UCSD-AML1 (cell line): ENCODE data around the gene CABP7.
"Not testable (repeated sequence)": the region's sequence is repeated elsewhere in the genome, so short reads cannot be mapped to it uniquely, and the experiment has no call there.

ENCODE experiments used
- DNase-seq: peaks from one replicate; lab custom pipeline; 2025; ENCODE audit not compliant: unreplicated experiment; lab: John Stamatoyannopoulos, UW

CABP7 gene

DNA sequence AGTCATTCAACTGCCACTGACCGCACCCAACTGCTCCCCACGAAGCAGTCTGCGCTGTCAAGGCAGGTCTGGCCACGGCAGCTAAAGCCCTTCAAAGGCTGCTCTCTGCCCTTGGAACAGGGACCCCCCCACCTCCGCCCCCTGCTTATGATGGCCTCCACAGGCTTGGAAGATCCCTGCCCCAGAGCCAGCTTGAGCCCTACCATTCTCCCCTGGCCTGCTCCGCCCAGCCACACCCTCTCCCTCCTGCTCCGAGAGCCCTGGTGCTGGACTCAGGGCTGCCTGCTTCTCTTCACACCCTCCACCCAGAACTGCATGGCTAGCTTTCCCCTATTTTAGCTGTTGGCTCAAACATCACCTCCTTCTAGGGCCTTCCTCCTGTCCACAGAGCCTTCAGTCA, 28.0 kb downstream of the CABP7 start:
- no peak for DNase-seq

- DNase-seq, result no peak
Measured at GRCh38 chr22:29748248-29748893, 28.6 kb downstream of the CABP7 start.

DNA sequence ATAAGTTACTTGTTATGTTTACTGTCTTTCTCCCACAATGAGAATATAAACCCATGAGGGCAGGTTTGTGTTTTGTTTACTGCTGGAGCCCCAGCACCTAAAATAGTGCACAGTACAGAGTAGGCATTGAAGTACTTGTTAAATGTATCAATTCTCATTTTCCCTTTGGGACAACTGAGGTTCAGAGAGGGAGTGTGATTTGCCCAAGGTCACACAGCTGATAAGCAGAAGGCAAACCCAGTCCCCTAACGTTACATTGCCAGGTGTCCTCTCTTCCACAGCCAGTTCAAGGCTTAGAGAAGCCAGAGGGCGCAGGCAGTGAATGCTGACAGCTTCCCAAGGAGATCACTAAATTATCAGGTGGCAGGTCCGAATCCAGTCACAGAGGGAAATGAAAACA, 30.2 kb downstream of the CABP7 start:
- no peak for DNase-seq

DNA sequence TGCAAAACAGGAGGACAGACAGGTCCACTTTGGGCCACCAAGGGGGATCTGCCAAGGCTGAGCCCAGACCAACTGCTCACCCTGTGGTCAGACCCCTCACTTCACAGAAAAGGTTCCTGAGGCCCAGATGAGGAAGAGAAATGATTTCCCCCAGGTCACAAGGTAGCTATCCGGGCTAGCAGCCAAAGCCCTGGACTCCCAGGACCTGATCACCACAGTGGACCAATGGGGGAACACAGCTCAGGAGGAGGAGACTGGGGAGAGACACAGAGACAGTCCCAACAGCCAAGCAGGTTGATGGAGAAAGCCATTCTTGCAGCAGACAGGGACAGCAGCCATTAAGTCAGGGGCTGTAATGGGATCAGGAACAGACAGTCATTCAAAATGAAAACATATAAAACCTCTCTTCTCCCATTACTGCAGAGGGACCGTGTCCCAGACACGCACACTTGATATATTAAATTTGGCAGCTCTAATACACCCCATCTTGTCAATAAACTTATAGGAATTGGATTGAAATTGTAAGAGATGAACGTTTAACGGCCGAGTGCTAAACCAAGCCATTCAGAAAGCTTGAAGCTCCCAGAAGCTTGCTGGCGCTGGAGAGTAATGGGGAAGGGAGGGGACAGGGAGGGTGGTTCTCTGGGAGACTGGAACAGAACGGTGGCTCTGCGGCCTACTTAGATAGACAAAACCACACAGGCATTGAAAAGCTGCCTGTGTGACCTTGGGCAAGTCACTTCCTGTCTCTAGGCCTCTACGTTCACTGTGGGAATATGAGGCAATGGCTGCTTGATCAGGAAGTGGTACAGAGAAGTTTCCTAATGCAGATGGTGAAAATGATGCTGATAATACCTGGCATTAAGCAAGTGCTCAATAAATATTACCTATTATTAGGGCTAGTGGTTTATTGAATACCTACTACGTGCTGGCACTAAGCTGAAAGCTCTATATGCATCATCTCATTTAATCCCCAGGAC, 31.0 kb downstream of the CABP7 start:
- DNase-seq, result peak; percentile 57

DNA sequence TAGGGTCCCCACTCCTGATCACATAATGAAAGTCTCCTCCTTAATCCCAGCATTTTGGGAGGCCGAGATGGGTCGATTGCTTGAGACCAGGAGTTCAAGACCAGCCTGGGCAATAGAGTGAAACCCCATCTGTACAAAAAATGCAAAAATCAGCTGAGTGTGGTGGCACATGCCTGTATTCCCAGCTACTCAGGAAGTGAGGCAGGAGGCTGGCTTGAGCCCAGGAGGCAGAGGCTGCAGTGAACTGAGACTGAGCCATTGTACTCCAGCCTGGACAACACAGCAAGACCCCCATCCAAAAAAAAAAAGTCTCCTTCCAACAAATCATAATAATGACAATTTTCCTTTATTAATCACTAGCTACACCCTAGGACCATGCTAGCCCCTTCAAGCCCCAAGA, 31.9 kb downstream of the CABP7 start:
- no peak for DNase-seq

- no peak for DNase-seq
Measured at GRCh38 chr22:29753808-29754657, 34.2 kb downstream of the CABP7 start.

DNA sequence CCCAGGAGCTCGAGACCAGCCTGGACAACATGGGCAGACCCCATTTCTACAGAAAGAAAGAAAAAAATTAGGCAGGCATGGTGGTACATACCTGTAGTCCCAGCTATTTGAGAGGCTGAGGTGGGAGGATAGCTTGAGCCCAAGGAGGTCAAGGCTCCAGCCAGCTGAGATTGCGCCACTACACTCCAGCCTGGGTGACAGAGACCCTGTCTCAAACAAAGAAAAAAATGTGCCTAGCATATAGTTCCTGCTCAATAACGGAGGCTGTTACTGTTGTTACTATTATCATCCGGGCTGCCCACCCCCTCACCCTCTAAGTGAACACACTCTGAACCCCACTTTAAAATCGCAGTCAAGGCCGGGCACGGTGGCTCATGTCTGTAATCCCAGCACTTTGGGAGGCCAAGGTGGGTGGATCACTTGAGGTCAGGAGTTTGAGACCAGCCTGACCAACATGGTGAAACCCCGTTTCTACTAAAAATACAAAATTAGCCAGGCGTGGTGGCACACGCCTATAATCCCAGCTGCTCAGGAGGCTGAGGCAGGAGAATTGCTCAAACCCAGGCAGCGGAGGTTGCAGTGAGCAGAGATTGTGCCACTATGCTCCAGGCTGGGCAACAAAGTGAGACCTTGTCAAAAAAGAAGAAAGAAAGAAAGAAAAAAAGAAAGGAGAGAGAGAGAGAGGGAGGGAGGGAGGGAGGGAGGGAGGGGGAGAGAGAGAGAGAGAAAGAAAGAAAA, 35.0 kb downstream of the CABP7 start:
- not testable (repeated sequence) for DNase-seq

- DNase-seq, result no peak
Measured at GRCh38 chr22:29755889-29756288, 36.1 kb downstream of the CABP7 start.

DNA sequence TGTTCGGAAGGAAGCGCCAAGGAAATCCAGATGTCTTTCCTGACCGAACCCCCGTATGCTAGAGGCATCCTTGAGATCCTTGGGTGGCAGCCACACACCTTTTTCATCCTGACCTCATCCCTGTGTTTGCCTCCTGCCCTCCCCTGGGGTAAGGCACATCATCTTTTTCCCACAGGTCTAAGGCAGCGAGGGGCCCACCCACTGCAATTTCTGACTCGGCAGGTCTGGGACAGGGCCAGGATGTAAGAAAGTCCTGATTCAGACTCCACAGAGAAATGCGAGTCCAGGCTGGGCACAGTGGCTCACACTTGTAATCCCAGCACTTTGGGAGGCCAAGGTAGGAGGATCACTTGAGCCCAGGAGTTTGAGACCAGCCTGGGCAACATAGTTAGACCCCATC, 36.5 kb downstream of the CABP7 start:
- DNase-seq, result no peak

DNA sequence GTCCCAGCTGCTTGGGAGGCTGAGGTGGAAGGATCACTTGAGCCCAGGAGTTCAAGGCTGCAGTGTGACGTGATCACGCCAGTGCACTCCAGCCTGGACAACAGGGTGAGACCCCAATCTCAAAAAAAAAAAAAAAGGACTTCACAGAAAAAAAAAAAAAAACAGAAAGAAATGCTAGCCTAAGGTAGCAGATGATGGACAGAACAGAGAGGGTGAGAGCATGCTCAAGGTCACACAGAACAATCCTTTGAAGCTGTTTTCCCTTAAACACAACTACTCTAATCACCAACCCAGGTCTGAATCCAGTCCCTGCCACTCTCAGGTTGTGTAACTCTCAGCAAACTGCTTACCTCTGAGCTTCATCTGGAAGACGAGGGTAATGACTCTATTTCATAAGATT, 37.3 kb downstream of the CABP7 start:
- no peak for DNase-seq

DNA sequence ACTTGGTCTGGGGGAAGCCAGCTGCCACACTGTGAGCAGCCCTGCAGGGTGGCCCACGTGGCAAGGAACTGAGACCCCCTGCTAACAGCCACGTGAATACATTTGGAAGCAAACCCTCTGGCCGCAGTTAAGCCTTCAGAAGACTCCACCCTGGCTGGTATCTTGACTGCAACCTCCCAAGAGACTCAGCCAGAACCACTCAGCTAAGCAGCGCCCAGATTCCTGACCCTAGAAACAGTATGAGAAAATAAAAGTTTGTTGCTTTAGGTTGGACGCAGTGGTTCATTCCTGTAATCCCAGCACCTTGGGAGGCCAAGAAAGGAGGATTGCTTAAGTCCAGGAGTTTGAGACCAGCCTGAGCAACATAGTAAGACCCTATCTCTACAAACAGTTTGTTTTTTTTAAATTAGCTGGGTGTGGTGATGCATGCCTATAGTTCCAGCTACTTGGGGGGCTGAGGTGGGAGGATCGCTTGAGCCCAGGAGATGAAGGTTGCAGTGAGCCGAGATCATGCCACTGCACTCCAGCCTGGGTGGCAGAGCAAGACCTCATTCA, 38.3 kb downstream of the CABP7 start:
- DNase-seq, result no peak

DNA sequence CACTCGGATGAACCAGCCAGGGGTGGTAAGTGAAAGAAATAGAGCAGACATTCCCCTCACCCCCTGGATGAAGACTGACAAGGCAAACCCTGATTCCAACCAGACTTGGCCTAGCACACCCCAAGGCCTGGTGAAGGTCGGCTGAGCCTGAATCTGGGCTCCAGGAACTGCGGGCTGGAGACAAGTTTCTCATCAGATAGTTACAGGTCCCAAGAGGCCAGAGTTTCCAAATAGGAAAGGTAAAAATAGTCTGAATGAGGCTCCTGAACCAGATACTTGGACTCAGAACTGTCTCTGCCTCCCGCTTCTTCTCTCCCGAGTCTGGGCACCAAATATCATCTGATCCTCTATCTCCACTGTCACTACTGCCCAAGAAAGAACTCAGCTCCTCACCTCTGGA, 39.2 kb downstream of the CABP7 start:
- DNase-seq, result no peak

DNA sequence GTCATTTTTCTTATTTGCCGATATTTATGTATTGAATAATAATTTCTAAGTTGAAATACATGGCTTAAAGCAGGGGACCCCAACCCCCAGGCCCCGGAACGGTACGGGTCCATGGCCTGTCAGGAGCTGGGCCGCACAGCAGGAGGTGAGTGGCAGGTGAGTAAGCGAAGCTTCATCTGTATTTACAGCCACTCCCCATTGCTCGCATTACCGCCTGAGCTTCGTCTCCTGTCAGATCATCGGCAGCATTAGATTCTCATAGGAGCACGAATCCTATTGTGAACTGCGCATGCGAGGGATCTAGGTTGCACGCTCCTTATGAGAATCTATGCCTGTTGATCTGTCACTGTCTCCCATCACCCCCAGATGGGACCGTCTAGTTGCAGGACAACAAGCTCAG, 42.5 kb downstream of the CABP7 start:
- no peak for DNase-seq

DNA sequence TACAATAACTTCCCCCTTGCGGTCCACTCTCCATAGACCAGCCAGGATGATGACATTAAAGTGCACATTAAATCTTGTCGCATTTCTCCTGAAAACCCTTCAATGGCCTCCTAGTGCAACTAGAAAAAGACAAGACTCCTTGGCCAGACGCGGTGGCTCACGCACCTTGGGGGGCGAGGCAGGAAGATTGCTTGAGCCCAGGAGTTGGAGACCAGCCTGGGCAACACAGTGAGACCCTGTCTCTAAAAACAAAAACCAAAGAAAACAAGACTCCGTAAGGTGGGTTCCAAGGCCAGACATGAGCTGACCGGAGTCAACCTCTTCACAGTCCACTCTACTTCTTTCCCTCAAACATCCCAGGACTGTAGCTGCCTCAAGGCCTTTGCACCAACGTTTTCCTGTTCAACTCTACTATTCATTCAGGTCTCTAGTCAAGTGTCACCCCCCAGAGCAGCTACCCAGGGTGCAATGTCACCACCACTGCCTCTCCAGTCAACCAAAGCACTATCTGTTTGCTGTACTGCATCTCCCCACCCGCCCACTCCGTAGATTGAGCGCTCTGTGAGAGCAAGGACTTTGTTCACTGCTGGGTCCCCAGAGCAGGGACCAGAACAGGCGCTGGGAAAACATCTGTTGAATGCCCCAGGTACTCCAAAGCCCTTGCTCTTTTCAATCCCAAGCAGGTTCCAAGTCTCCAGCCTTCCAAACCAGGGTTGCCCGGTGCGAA, 46.3 kb downstream of the CABP7 start:
- DNase-seq, result no peak

DNA sequence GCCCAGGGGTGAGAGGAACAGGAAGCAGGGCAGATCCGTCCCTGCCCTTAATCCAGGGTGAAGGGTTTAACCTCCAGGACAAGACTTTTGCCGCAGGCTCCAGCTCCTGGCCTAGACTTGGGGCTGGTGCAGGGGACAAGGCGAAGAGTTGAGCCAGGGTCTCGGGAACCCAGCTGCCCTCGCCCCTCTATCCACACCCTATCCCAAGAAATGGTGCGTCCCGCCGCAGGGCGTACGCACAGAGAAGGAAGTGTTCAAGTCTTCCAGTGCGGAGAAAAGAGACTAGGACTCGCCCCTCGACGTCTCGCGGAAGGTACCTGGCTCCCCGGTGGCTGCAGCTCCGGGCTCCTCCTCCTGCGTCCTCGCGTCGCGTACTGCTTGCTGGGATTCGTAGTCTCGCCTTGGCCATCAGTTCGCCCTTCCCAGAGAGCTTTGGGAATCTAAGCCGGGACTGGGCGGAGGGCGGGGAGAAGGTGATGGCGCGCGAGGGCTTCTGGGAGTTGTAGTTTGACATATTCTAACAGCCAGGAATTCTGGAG, 46.9 kb downstream of the CABP7 start, which contains the start of gene ZMAT5:
ZMAT5 (minus strand) TSS at position 376 of the 539 bp plus-strand sequence. CDS start 18,463 bp downstream, outside the sequence.
- DNase-seq, result peak; percentile 94

DNA sequence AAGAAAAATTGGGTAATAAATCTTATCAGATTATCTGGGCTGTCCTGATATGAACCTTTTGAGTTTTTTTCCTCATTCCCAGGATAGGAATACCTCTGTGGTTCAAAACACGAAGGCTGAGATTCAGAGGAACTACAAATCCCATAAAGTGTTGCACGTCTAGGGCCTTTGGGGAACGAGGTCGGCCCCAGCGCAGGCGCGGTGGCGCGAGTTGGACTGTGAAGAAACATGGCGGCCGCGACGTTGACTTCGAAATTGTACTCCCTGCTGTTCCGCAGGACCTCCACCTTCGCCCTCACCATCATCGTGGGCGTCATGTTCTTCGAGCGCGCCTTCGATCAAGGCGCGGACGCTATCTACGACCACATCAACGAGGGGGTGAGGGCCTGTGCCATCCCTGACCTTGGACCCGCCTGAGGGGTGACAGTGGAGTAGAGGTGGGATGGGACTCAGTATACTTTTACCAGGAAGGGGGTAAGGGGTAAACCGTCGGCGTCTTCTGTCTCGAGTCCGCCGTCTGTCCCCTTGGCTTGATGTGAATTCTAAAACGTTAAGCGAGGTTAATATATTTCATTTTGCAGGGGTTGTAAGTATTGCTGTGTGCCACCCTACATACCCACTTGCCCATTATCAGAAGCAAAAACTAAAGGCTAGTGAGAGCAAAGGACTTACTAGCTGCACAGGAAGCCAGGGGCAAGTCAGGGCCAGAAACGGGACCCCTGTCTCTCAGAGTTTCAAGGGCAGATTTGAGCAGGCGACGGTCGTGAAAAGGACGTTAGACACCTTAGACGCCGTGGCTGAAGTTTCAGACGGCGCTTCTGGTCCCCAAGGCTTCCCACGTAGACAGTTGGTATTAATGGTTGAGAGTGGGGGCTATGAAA, 47.6 kb downstream of the CABP7 start, which contains the start of gene UQCR10:
UQCR10 (plus strand) TSS at position 199 of the 881 bp plus-strand sequence; CDS start at position 229, 30 bp downstream.
- peak; percentile 88 for DNase-seq

GRCh38 chr22:29768052-29768693, 48.4 kb downstream of the CABP7 start:
- no peak for DNase-seq
